HepG2 (cell line): ENCODE results near the gene SLC23A2. TPM values are rescaled to one million over a fixed set of nuclear protein-coding genes. Genes with fewer than 3 reads are reported as not detected.

Source experiments
- ATAC-seq: fragments of 200-7000 bp; cut with Tn5 transposase; 3 replicates; pipeline ENCODE4 v1.9.1; 2020; ENCODE audit warnings: mild to moderate bottlenecking, moderate library complexity
- BruUV-seq: library from RNA; stranded (reverse); fragments of 400-500 nt; replicated peaks from 2 replicates; lab custom pipeline; 2021; lab: Mats Ljungman, UMichigan
- CTCF ChIA-PET: fragments of 300-600 bp; formaldehyde crosslinking; extraction: SDS; loops from one replicate; lab custom pipeline; 2021; ENCODE audit warnings: low total read pairs, inconsistent platforms, low intra/inter-chr PET ratio; lab: Yijun Ruan, JAX
- POLR2A ChIA-PET: fragments of 350-600 bp; sonication (Branson Sonifier 250); formaldehyde crosslinking; loops from one replicate; lab custom pipeline; 2020; ENCODE audit warnings: antibody characterized with exemption, inconsistent platforms; lab: Yijun Ruan, JAX
- DNase-seq: peaks from one replicate; pipeline ENCODE4 v3.0.0-alpha.2; 2015; ENCODE audit warnings: low spot score
- FAIRE-seq: peaks from 3 replicates; lab custom pipeline; 2011; peaks lifted over from hg19 to GRCh38; lab: Jason Lieb, UNC
- H2AFZ ChIP-seq: one replicate; pipeline ENCODE4 v1.6.1; 2011; ENCODE audit warnings: low read length, inconsistent platforms
- H3K27ac ChIP-seq: fragments of 300-600 bp; 3 replicates; pipeline ENCODE4 v1.8.0; 2011; ENCODE audit warnings: mixed run types, mild to moderate bottlenecking, mixed read lengths, low read length, inconsistent platforms; ENCODE audit not compliant: insufficient read depth; ENCODE audit errors: extremely low read length
- H3K27me3 ChIP-seq, 2 experiments: fragments of 200-600 bp in 1 of 2; 2 replicates in 1 of 2; 3 replicates in 1 of 2; pipeline versions ENCODE4 v1.6.0 to v1.8.0; 2011; ENCODE audit warnings: low read length in 2 of 2, mild to moderate bottlenecking in 2 of 2, moderate library complexity in 2 of 2, inconsistent platforms in 1 of 2; ENCODE audit not compliant: insufficient read depth in 2 of 2, control insufficient read depth in 1 of 2
- H3K36me3 ChIP-seq, 2 experiments: fragments of 200-600 bp in 1 of 2; replicated peaks in 1 of 2; 2 replicates in 1 of 2; 3 replicates in 1 of 2; pipeline versions ENCODE4 v1.5.1 to v1.8.0; 2011; ENCODE audit warnings: low read length in 2 of 2, inconsistent platforms in 1 of 2; ENCODE audit not compliant: insufficient read depth in 2 of 2, control insufficient read depth in 1 of 2
- H3K4me1 ChIP-seq: 2 replicates; pipeline ENCODE4 v1.5.1; 2012; ENCODE audit warnings: low read length, inconsistent platforms; ENCODE audit not compliant: insufficient read depth
- H3K4me2 ChIP-seq: 2 replicates; pipeline ENCODE4 v1.6.0; 2011; ENCODE audit warnings: low read depth, low read length, inconsistent platforms
- H3K4me3 ChIP-seq, 3 experiments: fragments of 200-600 bp in 1 of 3; sonication (generic), shearing (Covaris generic) in 1 of 3; replicated peaks in 1 of 3; 2 replicates each; pipeline ENCODE4 v1.5.1; 2011 to 2016; ENCODE audit warnings: low read length in 3 of 3, inconsistent platforms in 2 of 3, low read depth in 2 of 3, mild to moderate bottlenecking in 2 of 3, control low read depth in 1 of 3, mixed read lengths in 1 of 3; ENCODE audit not compliant: insufficient read depth in 1 of 3
- H3K79me2 ChIP-seq: one replicate; pipeline ENCODE4 v1.6.1; 2011; ENCODE audit warnings: low read length, inconsistent platforms; ENCODE audit not compliant: insufficient read depth
- H3K9ac ChIP-seq: 2 replicates; pipeline ENCODE4 v1.6.0; 2011; ENCODE audit warnings: mild to moderate bottlenecking, low read depth, low read length, inconsistent platforms; ENCODE audit not compliant: insufficient read depth
- H3K9me3 ChIP-seq: 2 replicates; pipeline ENCODE4 v1.5.1; 2012; ENCODE audit warnings: mild to moderate bottlenecking, low read length
- H4K20me1 ChIP-seq: 2 replicates; pipeline ENCODE4 v1.6.0; 2011; ENCODE audit warnings: inconsistent platforms, mild to moderate bottlenecking, low read length, moderate library complexity; ENCODE audit not compliant: insufficient read depth
- CREB1 ChIP-seq, 2 experiments: fragments of 450-650 bp in 1 of 2; IDR thresholded peaks; 2 replicates each; pipeline ENCODE4 v1.6.1; 2016 to 2017; ENCODE audit warnings: control low read depth in 1 of 2, mild to moderate bottlenecking in 1 of 2, missing compliant biosample characterization in 1 of 2, missing genetic modification characterization in 1 of 2
- ELF3 ChIP-seq: IDR thresholded peaks from 2 replicates; pipeline ENCODE4 v1.6.1; 2016; ENCODE audit warnings: missing genetic modification reagents, missing compliant biosample characterization
- FOSL2 ChIP-seq: sonication (generic); formaldehyde crosslinking; IDR thresholded peaks from 2 replicates; pipeline ENCODE4 v1.4.0; 2020; ENCODE audit warnings: missing genetic modification reagents
- FOXK1 ChIP-seq: sonication (generic); formaldehyde crosslinking; IDR thresholded peaks from 2 replicates; pipeline ENCODE4 v1.4.0; 2020; ENCODE audit warnings: low read depth, missing genetic modification reagents, borderline replicate concordance
- HOMEZ ChIP-seq: IDR thresholded peaks from 2 replicates; pipeline ENCODE4 v1.6.1; 2016; ENCODE audit warnings: low read depth
- IKZF4 ChIP-seq: sonication (generic); formaldehyde crosslinking; IDR thresholded peaks from 2 replicates; pipeline ENCODE4 v1.5.1; 2020; ENCODE audit warnings: borderline replicate concordance, mild to moderate bottlenecking, low read depth, missing genetic modification reagents; ENCODE audit errors: not compliant biosample characterization
- SAP130 ChIP-seq: IDR thresholded peaks from 2 replicates; pipeline ENCODE4 v1.6.1; 2016; ENCODE audit warnings: low read depth
- ZNF367 ChIP-seq: sonication (generic); formaldehyde crosslinking; IDR thresholded peaks from 2 replicates; pipeline ENCODE4 v1.4.0; 2020; ENCODE audit warnings: missing genetic modification reagents, borderline replicate concordance
- ZNF382 ChIP-seq: sonication (generic); formaldehyde crosslinking; IDR thresholded peaks from 2 replicates; pipeline ENCODE4 v1.5.0; 2020; ENCODE audit warnings: missing genetic modification reagents, mild to moderate bottlenecking, borderline replicate concordance
- ZNF496 ChIP-seq: sonication (generic); formaldehyde crosslinking; IDR thresholded peaks from 2 replicates; pipeline ENCODE4 v1.8.1; 2023; ENCODE audit warnings: mild to moderate bottlenecking, moderate library complexity, missing genetic modification reagents; ENCODE audit not compliant: insufficient replicate concordance
- ZNF672 ChIP-seq: sonication (generic); formaldehyde crosslinking; IDR thresholded peaks from 2 replicates; pipeline ENCODE4 v1.8.1; 2022; ENCODE audit warnings: missing genetic modification reagents
- ZNF710 ChIP-seq: sonication (generic); formaldehyde crosslinking; IDR thresholded peaks from 2 replicates; pipeline ENCODE4 v1.5.0; 2020; ENCODE audit warnings: mild to moderate bottlenecking, missing genetic modification reagents, borderline replicate concordance
- ZNF749 ChIP-seq: sonication (generic); formaldehyde crosslinking; IDR thresholded peaks from 2 replicates; pipeline ENCODE4 v1.8.0; 2022; ENCODE audit warnings: mild to moderate bottlenecking, missing genetic modification reagents, moderate library complexity, borderline replicate concordance
- WGBS: methylation state at CpG from one replicate; pipeline ENCODE4 v1.1.6; 2017; ENCODE audit warnings: low lambda C conversion rate; 5-methylcytosine and 5-hydroxymethylcytosine counted together
- in situ Hi-C: cut with HindIII; loops from 2 replicates; pipeline ENCODE4 v1.10.0; 2017; ENCODE audit warnings: low pct_unique_long_range_greater_than_20kb; ENCODE audit not compliant: extremely low pct_ligation_motif_present
- intact Hi-C: fragments of 100-400 bp; cut with micrococcal nuclease; formaldehyde crosslinking; loops from one replicate; pipeline ENCODE4 v1.10.0; 2022; ENCODE audit not compliant: unreplicated experiment
- polyA plus RNA-seq, 8 experiments: library from polyadenylated mRNA; depleted of rRNA in 3 of 8; stranded (reverse) in 7 of 8; unstranded in 1 of 8; fragments of >200 nt; fragmentation: Illumina TruSeq in 4 of 8; extraction: Trizol in 4 of 8; gene quantifications; 2 replicates each; pipeline versions ENCODE4 v1.2.1 to v1.2.3, GENCODE V29; 2011 to 2016; ENCODE audit warnings: low read depth in 4 of 8, missing spikeins in 1 of 8, mixed read lengths in 1 of 8; ENCODE audit not compliant: insufficient read depth in 1 of 8
- total RNA-seq, 5 experiments: library from RNA; depleted of rRNA; stranded (reverse); fragments of >200 nt; fragmentation: Illumina TruSeq; extraction: Trizol; gene quantifications; 2 replicates each; pipeline ENCODE4 v1.2.3, GENCODE V29; 2016; ENCODE audit warnings: low read depth in 1 of 5
- TF ChIP-seq, protein P1 (sequence below): sonication (generic); formaldehyde crosslinking; IDR thresholded peaks from 2 replicates; pipeline ENCODE4 v1.5.1; 2020; ENCODE audit warnings: missing genetic modification reagents, mild to moderate bottlenecking, borderline replicate concordance

SLC23A2 gene
- total and polyA plus RNA-seq, 2 of the 13 experiments (the other 11 are each of a cell fraction or from before 2014, with no cell fraction given), result 42.2 to 51.2 TPM

DNA sequence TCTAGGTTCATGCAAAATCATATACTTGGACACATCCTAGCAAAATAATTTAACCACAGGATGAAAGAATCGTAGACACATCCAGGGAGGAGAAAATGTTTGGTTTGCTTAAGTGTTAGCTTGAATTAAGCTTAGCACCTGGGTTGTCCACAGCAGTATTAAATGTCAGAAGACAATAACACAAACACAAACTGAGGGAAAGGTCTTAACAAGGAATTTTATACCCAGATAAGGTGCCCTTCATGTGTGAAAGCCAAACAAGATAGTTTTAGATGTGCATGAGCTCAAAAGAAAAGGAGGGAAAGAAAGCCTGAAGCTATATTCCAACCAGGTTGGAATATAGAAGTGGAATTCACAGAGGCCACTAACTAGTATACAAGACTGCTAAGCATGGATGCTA, 49.1 kb downstream of the SLC23A2 start (continued):
- TF ChIP-seq HOMEZ (CRISPR knock-in tag), result no peak

DNA sequence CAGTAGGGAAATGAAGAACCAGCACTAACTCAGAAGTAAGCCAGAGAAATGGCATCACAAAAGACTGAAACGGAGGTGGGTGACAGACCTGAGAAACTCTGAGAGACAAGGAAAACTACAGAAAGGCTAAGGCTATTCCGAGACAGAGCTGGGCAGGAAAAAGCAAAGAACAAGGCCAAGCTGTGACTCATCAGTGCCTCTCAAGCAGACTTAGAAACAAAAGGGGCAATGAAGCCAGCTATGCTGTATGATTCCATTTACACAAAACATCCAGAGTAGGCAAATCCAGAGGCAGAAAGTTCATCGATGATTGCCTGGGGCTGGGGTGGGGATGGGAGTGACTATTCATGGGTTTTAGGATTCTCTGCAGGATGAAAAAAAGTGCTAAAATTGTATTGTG, 50.0 kb downstream of the SLC23A2 start:
- H3K9me3 ChIP-seq, result no peaks in the 10 kb centered on the region
- H3K4me3 ChIP-seq, result no peak overlapping the region
- 87% methylated on average over 3 of the region's 3 CpGs for WGBS
- in situ Hi-C loops, result no loop called here
- peaks cover 41% of the 10 kb centered on the region for H3K4me1 ChIP-seq
- ATAC-seq (no peak), FAIRE-seq (no peak), DNase-seq (no peak)
- no peak overlapping the region for H3K9ac ChIP-seq
- H2AFZ ChIP-seq, result no peak overlapping the region
- BruUV-seq, result no TSS peak
- H3K36me3 ChIP-seq, result peaks cover 18 to 47% of the 10 kb centered on the region in 2 experiments
- CTCF ChIA-PET, result no interaction called here
- peaks cover 12% of the 10 kb centered on the region for H4K20me1 ChIP-seq
- no peak overlapping the region for H3K27ac ChIP-seq
- H3K27me3 ChIP-seq, result no peaks in the 10 kb centered on the region
- intact Hi-C loops, result no loop called here
- POLR2A ChIA-PET, result no interaction called here
- TF ChIP-seq ELF3 (CRISPR knock-in tag) (no peak), ZNF672 (no peak), SAP130 (CRISPR knock-in tag) (0 out of 2 replicates have a peak, but pooled peaks have one; percentile 20), CREB1 (IDR thresholded peaks at IDR 0.05) (peak; percentile 27; the same call in 1 of the 2 replicates), CREB1 (CRISPR knock-in tag; IDR thresholded peaks at IDR 0.05) (no peak), ZNF367 (no peak), ZNF496 (no peak), FOSL2 (CRISPR knock-in tag) (peak; percentile 68), FOXK1 (CRISPR knock-in tag) (no peak), ZNF382 (CRISPR knock-in tag) (no peak), ZNF710 (no peak), ZNF749 (CRISPR knock-in tag) (no peak), IKZF4 (CRISPR knock-in tag) (no peak)
- TF ChIP-seq, protein P1, sequence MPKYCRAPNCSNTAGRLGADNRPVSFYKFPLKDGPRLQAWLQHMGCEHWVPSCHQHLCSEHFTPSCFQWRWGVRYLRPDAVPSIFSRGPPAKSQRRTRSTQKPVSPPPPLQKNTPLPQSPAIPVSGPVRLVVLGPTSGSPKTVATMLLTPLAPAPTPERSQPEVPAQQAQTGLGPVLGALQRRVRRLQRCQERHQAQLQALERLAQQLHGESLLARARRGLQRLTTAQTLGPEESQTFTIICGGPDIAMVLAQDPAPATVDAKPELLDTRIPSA (CRISPR knock-in tag), result no peak
- H3K4me2 ChIP-seq, result no peak overlapping the region
- peaks cover 35% of the 10 kb centered on the region for H3K79me2 ChIP-seq
